GM12892 (cell line): ENCODE measurements around the gene PFKFB3.

Experiments used
- POLR2A ChIP-seq: IDR thresholded peaks from 2 replicates; pipeline ENCODE4 v1.6.1; 2011; ENCODE audit warnings: low read depth, low read length, control low read depth
- POLR2AphosphoS5 ChIP-seq: IDR thresholded peaks from 2 replicates; pipeline ENCODE4 v1.6.1; 2011; ENCODE audit warnings: low read depth, low read length, control low read depth

DNA sequence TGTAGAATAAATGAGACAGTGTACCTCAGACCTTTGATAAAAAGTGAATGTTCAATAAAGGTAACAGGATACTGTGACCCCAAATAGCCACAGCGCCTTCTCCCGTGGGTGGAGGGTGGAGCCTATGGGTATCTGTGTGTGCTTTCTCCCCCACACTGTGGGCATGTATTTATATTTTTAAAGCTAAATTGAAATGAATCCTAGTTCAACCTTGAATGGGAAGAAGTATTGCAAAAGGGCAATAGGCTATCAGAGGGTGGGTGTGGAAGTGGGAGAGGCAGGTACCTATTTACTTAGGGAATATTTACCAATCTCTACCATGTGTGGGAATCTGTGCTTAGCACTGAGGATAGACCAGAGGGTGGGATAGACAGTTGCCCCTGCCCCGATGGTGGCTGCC, 68.9 kb downstream of the PFKFB3 start:
- TF ChIP-seq POLR2A: no peak
- TF ChIP-seq POLR2AphosphoS5: no peak
